ENCODE measurements around the gene SELENOH. TPM values are rescaled to one million over a fixed set of nuclear protein-coding genes. Genes with fewer than 3 reads are reported as not detected.

The SELENOH gene
- total RNA-seq, 2 experiments from 2014 or later = 48.0 to 48.5 TPM

GRCh38 chr11:57778318-57779037, 37.2 kb downstream of the SELENOH start:
- ATAC-seq (ENCODE audit: poor library complexity) = no peak
- H3K27ac ChIP-seq (ENCODE audit: low read depth in 1 of 2, low read length in 2 of 2) = no peak overlapping the region
- CTCF ChIA-PET = interaction anchor here (1.0 kb wide), 1 partner anchor 23 kb away, joined by 3 read pairs; no protein-coding TSS in a partner anchor
- POLR2A ChIA-PET = interaction anchor here (0.6 to 1.1 kb wide), 2 partner anchors 17 to 377 kb away, joined by 3 read pairs; partner anchors contain the start of gene CTNND1
- Mint-ChIP-seq H3K9me3 (no peaks in the 10 kb centered on the region), H3K4me3 (no peak overlapping the region), H3K36me3 (ENCODE audit: low read depth) (no peaks in the 10 kb centered on the region), H3K27ac (no peak overlapping the region), H3K4me1 (ENCODE audit: low read depth) (peaks cover 41% of the 10 kb centered on the region), H3K27me3 (no peaks in the 10 kb centered on the region)
- H3K4me1 ChIP-seq (ENCODE audit: insufficient read depth, low read length) = peaks cover 5% of the 10 kb centered on the region
- H3K4me3 ChIP-seq (ENCODE audit: low read length) = no peak overlapping the region
- no peaks in the 10 kb centered on the region for H3K9me3 ChIP-seq (ENCODE audit: control insufficient read depth in 1 of 2, insufficient read depth in 1 of 2, low read length in 2 of 2)
- TF ChIP-seq, protein P1, sequence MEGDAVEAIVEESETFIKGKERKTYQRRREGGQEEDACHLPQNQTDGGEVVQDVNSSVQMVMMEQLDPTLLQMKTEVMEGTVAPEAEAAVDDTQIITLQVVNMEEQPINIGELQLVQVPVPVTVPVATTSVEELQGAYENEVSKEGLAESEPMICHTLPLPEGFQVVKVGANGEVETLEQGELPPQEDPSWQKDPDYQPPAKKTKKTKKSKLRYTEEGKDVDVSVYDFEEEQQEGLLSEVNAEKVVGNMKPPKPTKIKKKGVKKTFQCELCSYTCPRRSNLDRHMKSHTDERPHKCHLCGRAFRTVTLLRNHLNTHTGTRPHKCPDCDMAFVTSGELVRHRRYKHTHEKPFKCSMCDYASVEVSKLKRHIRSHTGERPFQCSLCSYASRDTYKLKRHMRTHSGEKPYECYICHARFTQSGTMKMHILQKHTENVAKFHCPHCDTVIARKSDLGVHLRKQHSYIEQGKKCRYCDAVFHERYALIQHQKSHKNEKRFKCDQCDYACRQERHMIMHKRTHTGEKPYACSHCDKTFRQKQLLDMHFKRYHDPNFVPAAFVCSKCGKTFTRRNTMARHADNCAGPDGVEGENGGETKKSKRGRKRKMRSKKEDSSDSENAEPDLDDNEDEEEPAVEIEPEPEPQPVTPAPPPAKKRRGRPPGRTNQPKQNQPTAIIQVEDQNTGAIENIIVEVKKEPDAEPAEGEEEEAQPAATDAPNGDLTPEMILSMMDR (IDR thresholded peaks at IDR 0.05) = no peak
- no peaks in the 10 kb centered on the region for H3K36me3 ChIP-seq (ENCODE audit: insufficient read depth, low read length)
- no peaks in the 10 kb centered on the region for H3K27me3 ChIP-seq (ENCODE audit: control insufficient read depth in 1 of 2, insufficient read depth in 2 of 2, low read length in 2 of 2)
- DNase-seq = no peak
- intact Hi-C loops (cut with DNase I, micrococcal nuclease) = no loop called here

DNA sequence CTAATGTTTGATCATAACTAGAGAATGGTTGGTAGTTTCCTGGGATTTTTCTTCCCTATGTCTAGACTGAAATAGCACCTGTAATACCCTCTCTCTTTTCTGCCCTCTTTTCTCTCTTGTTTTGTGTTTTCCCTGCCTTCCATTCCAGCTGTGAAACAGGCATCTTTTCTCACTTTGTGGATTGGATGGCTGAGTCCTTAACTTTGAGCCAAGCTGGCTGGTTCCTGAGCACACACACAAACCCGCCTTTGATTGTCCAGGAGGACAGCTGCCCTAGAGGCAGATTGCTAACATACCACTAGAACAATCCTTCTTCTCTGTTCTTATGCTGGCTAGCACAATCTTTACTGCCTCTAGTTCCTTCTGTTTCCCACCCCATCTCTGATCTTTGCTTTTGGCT, 38.0 kb downstream of the SELENOH start:
- H3K4me1 Mint-ChIP-seq (ENCODE audit: low read depth) = peaks cover 41% of the 10 kb centered on the region

DNA sequence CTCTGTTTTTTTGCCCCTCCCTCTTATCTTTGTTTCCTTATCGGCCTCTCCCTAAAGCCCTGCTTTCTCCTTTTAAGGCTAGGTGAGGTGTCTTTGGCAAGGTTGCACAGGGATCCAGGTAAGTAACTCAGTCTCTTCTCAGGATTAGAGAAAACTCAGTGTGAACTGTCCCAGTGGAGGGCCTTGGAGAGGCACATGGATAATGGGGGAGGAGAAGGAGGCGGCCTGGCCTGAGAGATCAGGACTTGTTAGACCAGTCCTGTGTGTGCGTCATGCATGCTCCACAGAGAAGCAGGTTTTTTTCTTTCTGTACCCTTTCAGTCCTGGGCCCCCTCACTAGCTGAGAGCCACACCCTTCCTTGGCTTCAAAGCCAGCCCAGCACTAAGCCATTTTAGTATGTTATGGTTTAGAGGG, 40.2 kb downstream of the SELENOH start:
- no peaks in the 10 kb centered on the region for H3K36me3 Mint-ChIP-seq (ENCODE audit: low read depth)
- H3K4me3 Mint-ChIP-seq = no peak overlapping the region

More for the DNA sequence above, 38.0 kb downstream of the SELENOH start:
- no peak overlapping the region for H3K4me3 ChIP-seq (ENCODE audit: low read length)
- POLR2A ChIA-PET = interaction anchor here (0.6 kb wide), 1 partner anchor 378 kb away, joined by 3 read pairs; no protein-coding TSS in a partner anchor
- H3K36me3 ChIP-seq (ENCODE audit: insufficient read depth, low read length) = no peaks in the 10 kb centered on the region
- peaks cover 5% of the 10 kb centered on the region for H3K4me1 ChIP-seq (ENCODE audit: insufficient read depth, low read length)
- TF ChIP-seq, protein P1 (IDR thresholded peaks at IDR 0.05) = no peak
- no peak overlapping the region for H3K4me3 Mint-ChIP-seq
- no peaks in the 10 kb centered on the region for H3K9me3 Mint-ChIP-seq
- ATAC-seq (ENCODE audit: poor library complexity) (no peak), DNase-seq (no peak)
- H3K9me3 ChIP-seq (ENCODE audit: control insufficient read depth in 1 of 2, insufficient read depth in 1 of 2, low read length in 2 of 2) = no peaks in the 10 kb centered on the region
- no peaks in the 10 kb centered on the region for H3K27me3 ChIP-seq (ENCODE audit: control insufficient read depth in 1 of 2, insufficient read depth in 2 of 2, low read length in 2 of 2)
- no peak overlapping the region for H3K27ac ChIP-seq (ENCODE audit: low read depth in 1 of 2, low read length in 2 of 2)
- no peaks in the 10 kb centered on the region for H3K36me3 Mint-ChIP-seq (ENCODE audit: low read depth)
- intact Hi-C loops (cut with DNase I, micrococcal nuclease) = no loop called here
- H3K27ac Mint-ChIP-seq = no peak overlapping the region
- CTCF ChIA-PET = interaction anchor here (0.6 to 1.0 kb wide), 2 partner anchors 22 to 1976 kb away, joined by 3 to 5 read pairs; no protein-coding TSS in a partner anchor
- no peaks in the 10 kb centered on the region for H3K27me3 Mint-ChIP-seq

More for the DNA sequence above, 40.2 kb downstream of the SELENOH start:
- Histone ChIP-seq H3K36me3 (ENCODE audit: insufficient read depth, low read length) (no peaks in the 10 kb centered on the region), H3K4me1 (ENCODE audit: insufficient read depth, low read length) (peaks cover 5% of the 10 kb centered on the region), H3K4me3 (ENCODE audit: low read length) (no peak overlapping the region), H3K27ac (ENCODE audit: low read depth in 1 of 2, low read length in 2 of 2) (no peak overlapping the region), H3K27me3 (ENCODE audit: control insufficient read depth in 1 of 2, insufficient read depth in 2 of 2, low read length in 2 of 2) (no peaks in the 10 kb centered on the region), H3K9me3 (ENCODE audit: control insufficient read depth in 1 of 2, insufficient read depth in 1 of 2, low read length in 2 of 2) (no peaks in the 10 kb centered on the region)
- TF ChIP-seq, protein P1 (IDR thresholded peaks at IDR 0.05) = no peak
- CTCF ChIA-PET = interaction anchor here (1.3 kb wide), 1 partner anchor 10 kb away, joined by 5 read pairs; no protein-coding TSS in a partner anchor
- H3K27ac Mint-ChIP-seq = no peak overlapping the region
- peaks cover 29% of the 10 kb centered on the region for H3K4me1 Mint-ChIP-seq (ENCODE audit: low read depth)
- ATAC-seq (ENCODE audit: poor library complexity) (no peak), DNase-seq (no peak)
- intact Hi-C loops (cut with DNase I, micrococcal nuclease) = no loop called here
- POLR2A ChIA-PET = no interaction called here
- no peaks in the 10 kb centered on the region for H3K9me3 Mint-ChIP-seq
- no peaks in the 10 kb centered on the region for H3K27me3 Mint-ChIP-seq

Data from CD4-positive, alpha-beta T cell (primary cell).